Nucleus accumbens (tissue), 56 donors: Measurements from ENCODE around the gene SOX18.

Experiments
- DNase-seq, 56 donors: peaks; one replicate each; lab custom pipeline; 2025; lab: John Stamatoyannopoulos, UW

The SOX18 gene

DNA sequence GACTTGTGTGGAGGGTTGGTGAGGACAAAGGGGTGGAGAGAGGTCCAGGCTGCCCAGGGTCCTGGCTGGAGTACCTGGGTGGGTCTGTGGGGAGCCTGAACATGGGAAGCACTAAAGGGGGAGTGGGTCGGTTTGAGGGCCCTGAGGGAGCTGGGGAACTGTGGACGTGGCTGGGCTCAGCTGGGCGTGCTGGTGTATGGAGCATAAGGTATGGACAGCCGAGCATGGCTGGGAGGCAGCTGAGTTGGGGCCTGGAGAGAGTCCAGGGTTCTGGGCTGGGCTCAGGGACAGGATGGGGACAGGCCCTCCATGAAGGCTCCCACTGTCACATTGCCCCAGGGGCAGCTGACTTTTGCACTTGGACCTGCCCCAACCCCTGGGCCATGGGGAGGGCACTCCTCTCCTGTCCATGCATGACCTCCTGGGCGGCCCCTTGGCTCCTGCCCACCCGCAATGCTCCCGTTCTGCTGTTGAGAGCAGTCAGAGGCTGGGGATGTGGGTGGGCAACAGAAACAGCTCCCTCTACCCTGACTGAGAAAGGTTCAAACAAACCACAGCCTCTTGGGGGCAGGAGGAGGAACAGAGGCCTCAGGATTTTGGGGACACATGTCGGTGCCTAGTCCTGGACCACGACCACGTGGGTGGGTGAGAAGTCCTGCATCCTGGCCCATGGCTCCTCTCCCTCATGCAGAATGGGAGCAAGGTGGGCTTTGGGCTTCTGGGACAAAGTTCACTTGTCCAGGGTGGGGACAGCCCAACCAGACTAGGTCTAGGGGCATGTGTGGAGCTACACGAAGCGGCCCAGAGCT, 9.0 kb downstream of the SOX18 start:
- no peak for DNase-seq

DNA sequence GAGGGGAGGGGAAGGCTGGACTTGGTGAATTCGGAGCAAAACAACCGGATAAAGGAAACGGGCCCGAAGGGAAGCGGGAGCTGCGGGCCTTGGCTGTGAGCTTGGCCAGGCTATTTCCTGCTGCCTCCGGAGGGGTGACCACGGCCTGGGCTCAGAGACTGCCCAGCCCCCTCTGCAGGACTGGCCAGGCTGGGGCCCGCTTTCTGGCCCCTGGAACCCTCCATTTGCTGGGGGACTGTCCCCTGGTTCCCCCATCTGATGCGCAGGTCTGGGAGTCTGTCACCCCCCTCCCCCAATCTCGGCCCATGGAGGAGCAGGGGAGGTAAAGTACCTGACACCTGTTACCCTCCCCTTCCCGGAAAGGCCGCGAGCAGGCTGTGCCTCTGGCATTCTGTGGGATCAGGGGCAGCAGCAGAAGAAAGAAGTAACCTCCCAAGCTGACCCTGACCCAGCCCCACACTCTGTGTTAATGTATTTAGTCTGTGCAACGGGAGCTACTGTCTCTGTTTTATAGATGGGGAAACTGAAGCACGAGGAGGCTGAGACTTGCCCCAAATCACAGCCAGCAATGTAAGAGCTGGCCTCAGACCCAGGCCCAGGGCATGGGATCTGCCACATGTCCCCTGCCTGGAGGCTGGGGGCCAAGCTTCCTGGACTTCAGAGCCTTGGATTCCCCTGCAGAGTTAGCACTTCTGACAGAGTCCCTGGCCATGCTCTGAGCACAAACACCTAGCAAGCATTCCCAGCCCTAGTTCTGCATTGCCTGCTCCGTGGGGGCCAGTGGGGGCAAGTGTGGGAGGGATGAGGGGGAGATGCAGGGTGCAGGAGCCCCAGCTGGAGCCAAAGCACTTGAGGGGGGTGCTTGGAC, 9.9 kb downstream of the SOX18 start:
- no peak for DNase-seq

DNA sequence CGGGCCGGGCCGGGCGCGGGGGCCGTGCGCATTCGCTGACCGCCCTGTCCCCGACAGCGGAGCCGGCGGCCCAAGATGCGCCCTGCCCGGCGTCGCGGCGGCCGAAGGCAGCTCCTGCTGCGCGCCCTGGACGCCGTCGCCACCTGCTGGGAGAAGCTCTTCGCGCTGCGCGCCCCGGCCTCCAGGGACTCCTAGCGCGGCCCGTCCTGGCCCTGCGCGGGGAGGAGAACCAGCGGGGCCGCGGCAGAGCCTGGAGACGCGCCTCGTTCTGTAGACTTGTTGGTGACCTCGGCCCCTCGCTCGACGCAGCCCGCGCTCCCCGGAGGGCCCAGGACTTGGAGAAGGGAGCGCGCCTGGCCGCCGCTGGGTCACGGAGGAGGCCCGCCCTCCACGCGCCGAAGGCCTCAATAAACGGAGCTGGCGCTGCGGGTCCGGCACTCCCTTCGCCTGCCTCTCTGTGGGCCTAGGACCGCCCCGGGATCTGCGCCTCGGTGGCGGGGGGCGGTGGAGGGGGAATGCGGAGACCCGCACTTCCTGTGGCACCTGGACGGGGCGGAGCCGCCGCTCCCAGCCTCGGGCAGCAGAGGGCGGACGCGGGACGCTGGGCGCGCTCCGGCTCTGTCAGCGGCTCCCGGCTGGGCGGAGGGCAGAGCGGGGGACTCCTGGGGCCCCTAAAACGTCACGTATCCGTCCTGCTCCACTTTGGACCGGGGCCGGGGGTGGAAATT, 10.7 kb downstream of the SOX18 start:
- DNase-seq, result peak in 13 of 56 donors; percentile 1 to 52 (median 17)

DNA sequence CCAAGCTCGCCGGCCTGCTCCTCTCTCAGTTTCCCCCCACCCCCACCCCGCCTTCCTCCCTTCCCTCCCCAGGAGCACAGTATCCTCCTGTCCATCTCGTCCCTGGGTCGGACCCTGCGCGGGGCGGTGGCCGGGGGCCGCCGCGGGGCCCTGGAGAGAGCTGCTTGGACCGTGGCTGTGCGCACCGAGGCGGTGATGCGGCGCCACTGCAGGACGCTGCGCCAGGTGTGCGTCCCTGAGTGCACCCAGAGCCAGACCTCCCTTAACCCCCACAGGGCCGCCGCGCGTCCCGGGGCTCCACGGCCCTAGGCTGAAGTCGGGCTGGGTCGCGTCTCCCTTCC, 11.2 kb downstream of the SOX18 start:
- no peak for DNase-seq

DNA sequence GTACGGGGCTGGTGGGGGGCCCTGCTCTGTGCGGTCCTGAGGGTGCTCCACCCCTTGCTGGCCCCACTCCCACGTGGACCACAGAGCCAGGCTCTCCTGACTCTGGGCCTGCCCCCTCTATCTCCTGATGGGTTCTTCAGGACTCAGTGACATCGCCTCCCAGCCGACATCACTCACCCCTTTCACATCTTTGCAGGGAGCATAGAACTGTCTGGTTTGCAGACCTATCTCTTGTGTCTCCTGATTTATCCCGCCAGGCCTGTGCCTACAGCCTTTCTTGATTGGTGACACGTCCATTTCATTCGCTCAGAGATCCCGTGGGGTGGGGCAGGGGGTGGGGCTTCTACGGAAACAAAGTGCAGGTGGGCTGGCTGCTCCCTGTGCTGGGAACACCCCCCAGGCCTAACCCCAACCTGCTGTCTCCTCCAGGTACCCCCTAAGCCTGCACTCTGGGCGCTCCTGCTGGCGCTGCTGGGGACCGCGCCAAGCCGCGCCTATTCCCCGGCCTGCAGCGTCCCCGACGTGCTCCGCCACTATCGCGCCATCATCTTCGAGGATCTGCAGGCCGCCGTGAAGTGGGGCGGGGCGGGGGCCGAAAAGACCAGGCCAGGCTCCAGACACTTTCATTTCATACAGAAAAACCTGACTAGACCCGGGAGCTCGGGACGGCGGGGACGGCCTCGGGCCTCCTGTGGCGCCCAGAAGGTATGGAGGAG, 11.8 kb downstream of the SOX18 start:
- DNase-seq, result no peak

DNA sequence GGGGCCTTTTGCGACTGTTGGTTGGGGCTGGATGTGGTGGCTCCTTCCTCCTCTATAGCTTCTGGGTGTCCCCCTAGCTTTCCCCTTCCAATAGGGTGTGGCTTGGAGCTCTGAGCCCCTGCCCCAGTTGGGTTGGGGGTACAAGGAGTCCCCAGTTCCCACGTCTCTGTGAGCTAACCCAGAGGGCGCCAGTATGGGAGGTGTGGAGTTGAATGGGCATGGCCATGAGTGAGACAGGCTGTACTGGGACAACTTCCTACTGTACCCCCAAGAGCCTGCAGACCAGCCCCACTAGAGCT, 12.3 kb downstream of the SOX18 start:
- DNase-seq, result no peak

DNA sequence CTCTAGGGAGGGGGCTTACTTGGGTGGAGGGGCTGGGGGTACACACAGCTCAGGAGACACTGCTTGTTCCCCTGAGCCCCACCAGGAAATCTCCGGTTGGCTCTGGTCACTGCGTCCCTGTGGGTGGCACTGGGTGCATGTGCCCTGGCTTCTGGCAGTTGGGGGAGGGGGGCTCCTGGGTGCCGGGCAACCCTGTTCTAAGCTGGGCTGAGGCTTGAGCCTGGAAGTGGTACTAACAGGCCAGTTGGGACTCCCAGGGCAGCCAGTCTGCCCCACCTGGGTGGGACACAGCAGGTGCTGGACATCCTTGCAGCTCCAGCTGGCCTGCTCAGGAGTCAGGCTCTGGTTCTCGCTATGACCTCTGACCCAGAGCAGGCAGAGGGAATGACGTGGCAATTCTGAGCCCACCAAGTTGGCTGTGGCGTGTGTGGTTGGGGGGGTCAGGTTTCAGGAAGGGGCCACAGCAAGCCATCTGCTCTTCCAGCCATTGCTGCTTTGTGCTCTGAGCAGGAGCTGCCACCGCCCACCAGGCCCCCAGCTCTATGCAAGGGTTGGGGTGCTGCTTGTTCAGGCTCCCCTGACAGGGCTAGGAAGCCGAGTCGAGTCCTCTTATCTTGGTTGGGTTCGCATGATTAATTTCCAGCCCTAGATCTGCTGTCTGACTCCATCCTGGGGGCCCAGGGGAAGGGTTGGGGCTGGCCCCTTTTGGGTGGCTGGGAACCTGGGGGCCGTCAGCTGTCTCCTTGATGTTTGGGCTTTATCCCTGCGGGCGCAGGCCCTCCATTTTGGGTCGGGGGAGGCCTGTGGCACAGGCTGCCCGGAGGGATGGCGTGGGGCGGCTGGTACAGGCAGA, 12.9 kb downstream of the SOX18 start:
- DNase-seq, result no peak

DNA sequence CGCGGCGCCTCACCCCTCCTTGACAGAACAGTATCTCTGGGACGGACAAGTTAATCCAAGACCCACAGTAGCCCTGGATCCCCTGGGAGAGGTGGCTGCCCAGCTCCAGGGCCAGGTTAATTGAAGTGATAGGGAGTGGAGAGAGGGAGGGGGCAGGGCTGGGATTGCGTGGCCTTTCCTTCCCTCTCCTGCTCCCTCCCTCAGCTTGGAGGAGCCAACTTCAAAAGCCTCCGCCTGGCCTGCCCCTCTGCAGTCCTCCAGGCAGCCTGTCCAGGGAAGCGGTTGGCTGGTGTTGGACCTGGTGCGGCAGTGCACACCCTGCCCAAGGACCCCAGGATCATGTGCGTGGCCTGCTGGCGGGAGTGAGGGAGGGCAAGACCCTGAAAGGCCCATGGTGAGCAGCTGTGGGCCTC, 13.5 kb downstream of the SOX18 start, which contains the start of gene C20orf204:
Gene C20orf204, plus strand, starts transcription at position 250 of the 413 bp plus-strand sequence. Its CDS starts 142 bp downstream, at position 392.
- DNase-seq, result no peak

DNA sequence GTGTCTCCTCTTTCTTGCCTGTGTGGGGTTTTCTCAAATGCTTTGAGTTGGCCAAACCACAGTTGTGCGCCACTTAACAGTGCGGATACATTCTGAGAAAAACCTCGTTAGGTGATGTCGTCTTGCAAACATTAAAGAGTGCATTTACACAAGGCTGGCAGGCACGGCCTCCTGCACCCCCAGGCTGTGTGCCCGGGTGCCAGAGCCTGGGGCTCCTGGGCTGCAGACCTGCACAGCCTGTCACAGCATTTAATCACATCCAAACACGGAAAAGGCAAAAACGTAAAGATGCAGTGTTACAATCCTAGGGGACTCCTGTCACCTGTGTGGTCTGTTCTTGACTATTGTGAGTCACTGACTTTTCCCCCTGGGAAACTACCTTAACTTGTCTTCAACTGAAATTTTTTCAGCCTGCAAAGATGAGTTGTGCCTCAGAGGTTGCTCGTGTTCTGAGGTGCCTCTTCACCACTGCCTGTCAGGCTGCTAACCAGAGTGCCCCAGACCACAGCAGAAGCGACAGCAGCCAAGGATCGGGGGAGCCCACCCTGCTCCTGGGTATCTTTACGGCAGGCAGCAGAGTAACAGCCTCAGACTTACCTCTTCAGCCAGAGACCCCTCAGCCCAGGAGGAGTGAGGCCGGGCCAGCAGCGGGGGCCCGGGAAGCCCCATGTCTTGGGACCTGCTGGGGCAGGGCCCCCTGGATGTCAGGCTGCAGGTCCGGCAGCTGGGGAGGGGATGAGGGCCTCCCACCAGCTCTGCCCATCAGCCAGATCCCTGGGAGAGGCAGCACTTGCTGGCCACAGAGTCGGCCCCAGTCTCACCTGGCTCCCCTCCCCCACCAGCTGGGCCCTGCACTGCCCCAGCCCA, 14.1 kb downstream of the SOX18 start:
- DNase-seq, result no peak

DNA sequence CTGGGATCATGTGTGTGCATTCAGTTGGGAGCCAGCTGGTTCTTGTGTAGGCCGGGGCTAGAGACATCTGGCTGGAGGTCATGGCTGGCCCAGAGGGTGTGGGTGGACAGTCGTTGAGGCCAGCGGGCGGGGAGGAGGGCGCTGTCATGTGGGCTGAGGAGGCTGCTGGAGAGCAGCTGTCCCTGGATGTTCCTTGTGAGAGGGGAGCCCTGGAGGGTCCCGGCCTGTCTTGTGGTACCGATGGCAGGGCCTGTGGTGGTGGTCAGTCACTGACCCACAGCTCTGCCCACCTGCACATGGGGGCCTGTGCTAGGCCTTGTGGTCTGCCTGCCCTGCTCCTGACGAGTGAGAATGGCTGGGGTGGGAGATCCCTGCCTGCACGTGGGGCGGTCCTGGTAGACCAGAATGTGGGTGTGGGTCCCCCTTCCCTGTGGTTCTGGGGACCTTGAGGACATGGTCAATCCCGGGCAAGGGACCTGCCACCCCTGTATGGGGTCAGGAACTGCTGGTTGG, 15.4 kb downstream of the SOX18 start:
- DNase-seq, result no peak

DNA sequence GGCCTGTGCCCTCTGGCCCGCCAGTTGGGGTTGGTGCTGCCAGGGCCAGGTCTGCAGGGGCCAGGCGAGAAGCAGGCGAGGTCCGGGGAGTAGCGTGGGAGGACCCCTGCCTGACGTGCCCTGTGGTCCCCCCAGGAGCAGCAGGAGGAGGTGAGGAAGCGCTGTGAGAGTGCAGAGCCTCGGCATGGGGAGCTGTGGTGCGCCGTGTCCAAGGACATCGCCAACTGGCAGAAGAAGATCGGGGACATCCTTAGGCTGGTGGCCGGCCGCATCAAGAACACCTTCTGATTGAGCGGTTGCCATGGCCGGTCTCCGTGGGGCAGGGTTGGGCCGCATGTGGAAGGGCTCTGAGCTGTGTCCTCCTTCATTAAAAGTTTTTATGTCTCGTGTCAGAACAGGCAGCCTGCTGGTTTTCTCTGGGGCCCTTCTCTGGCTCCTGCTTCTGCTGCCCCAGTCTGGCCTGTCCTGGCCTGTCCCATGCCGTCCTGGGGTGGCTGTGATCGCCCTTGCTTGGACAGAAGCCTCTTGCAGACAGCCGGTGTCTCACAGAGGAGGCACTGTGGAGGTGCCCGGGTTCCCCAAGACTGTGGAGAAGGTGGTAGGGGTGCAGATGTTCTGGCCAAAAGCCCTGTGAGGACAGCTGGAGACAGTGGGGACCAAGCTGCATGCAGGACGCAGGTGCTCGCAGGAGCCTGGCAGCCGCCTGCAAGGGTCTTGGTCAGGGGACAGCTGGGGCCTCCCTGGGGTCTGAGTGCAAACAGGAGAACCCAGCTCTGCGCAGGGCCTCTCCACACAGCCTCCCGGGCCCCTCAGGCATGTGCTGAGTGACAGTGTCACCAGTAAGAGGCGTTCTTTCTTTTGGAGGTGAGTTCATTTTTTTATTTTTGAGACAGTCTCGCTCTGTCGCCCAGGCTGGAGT, 16.5 kb downstream of the SOX18 start:
- DNase-seq, result no peak

DNA sequence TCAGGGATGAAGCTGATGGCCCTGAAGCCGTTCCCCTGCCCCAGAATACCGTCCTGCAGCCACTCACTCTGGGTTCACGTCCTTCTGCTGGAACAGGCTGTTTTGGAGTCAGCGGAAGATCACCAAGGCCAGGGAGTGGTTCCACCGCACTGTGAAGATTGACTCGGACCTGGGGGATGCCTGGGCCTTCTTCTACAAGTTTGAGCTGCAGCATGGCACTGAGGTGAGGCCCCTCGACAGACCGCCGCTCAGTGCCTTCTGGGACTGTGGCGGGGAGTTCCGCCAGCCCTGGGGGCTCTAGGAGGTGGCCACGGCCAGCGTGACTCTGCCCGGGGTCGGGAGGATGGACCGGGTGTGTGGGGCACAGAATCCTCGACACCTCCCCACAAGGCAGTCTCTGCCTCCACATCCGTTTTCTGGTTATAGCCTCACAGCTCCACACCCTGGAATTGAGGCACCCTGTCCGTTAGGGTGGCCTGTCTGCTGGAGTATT, 17.6 kb downstream of the SOX18 start:
- DNase-seq, result no peak

DNA sequence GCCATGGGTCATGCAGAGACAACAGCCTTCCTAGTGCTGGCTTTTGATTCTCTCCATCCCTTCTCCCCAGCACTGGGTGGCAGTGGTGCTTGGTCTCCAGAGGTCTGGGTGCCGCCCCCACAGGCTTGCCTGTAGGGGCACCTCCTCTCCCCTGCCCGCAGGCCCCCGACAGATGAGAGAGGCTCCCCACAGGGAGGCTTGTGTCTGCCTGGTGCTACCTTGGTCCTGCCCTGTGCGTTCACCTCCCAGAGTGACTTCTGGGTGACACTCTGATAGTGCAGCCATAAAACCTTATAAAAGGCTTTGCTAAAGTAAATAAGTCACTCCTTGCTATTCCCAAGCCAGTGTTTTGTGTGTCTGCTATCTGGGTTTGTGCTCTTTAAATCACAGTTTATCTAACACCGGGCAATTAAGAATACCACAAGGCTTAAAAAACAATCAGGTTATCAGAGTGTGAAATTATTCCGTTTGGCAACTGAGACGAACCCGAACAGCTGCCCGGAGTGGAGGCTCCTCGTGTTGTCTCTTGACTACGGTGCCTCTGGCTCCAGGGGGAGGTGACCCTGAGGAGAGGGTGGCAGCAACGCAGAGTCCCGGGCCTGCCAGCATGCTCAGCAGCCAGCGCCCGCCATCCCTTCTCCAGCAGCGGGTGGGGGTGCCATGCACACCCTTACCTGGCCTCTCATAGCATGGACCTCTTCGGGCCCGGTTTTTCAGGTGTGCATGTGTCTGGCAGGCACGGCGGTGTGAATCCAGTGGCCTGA, 18.9 kb downstream of the SOX18 start:
- DNase-seq, result no peak

DNA sequence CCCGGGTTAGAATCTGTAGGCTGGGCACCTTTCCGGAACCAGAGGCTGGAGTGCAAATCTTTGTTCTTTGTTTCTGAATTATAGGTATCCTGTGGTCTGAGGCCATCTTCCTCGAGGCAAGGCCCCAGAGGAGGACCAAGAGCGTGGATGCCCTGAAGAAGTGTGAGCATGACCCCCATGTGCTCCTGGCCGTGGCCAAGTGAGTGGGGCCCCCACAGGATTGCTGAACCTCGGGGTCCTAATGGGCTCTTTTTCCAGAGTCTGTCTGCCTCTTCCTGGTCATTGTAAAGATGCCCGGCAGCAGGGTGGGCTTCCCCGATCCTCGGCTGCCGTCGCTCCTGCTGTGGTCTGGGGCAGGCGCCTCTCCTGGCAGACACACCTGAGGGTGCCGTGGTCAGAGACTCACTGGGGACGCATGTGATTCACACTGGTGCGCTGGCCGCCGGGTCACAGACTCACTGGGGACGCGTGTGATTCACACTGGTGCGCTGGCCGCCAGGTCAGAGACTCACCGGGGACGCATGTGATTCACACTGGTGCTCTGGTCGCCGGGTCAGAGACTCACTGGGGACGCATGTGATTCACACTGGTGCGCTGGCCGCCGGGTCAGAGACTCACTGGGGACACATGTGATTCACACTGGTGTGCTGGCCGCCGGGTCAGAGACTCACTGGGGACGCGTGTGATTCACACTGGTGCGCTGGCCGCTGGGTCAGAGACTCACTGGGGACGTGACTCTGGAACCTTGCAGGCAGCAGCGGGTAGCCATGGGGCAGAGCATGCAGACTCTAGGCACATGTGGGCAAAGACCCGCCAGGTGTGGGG, 19.9 kb downstream of the SOX18 start:
- DNase-seq, result no peak

DNA sequence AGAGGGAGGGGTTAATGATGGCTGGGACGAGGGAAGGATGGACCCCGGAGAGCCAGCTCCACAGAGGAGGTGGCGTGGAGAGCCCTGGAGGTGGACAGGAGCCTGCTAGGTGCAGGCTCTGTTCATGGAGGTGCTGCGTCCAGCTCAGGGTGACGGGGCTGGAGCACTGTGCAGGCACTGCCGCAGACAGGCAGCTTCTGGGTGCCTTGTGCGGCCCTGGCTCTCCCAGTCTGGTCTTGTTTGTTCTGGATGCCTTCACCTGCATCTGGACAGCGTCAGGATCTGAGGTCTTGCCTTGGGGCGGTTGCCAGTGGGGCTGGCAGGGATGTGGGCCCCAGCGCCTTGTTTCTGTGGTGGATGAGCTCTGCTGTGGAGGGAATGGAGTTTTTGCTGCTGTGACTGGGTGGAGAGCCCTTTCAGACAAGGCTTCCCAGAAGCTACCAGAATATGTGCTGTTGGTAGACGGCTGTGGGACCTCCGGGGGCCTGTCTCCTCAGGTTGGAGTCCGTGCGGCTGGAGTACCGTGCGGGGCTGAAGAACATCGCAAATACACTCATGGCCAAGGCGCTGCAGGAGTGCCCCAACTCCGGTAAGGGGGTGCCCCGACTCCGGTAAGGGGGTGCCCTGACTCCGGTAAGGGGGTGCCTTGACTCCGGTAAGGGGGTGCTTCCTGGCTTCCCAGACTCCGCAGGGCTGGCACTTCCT, 21.3 kb downstream of the SOX18 start:
- DNase-seq, result no peak
